HepG2 (cell line): ENCODE data around the gene KPNB1. TPM values are rescaled to one million over a fixed set of nuclear protein-coding genes. Genes with fewer than 3 reads are reported as not detected.

Experiments used
- CREB1 ChIP-seq, 2 experiments: fragments of 450-650 bp in 1 of 2; IDR thresholded peaks; 2 replicates each; pipeline ENCODE4 v1.6.1; 2016 to 2017; ENCODE audit warnings: control low read depth in 1 of 2, mild to moderate bottlenecking in 1 of 2, missing compliant biosample characterization in 1 of 2, missing genetic modification characterization in 1 of 2
- HDAC6 ChIP-seq: fragments of 200-600 bp; sonication (generic); IDR thresholded peaks from 2 replicates; pipeline ENCODE4 v1.7.0; 2017; ENCODE audit warnings: mild to moderate bottlenecking, antibody characterized with exemption, low read length, low read depth
- HNF1B ChIP-seq: sonication (generic); formaldehyde crosslinking; IDR thresholded peaks from 2 replicates; pipeline ENCODE4 v1.5.1; 2020; ENCODE audit warnings: mild to moderate bottlenecking, moderate library complexity, missing genetic modification reagents
- LCORL ChIP-seq, 2 experiments: fragments of 450-650 bp in 1 of 2; sonication (generic) in 1 of 2; formaldehyde crosslinking in 1 of 2; IDR thresholded peaks; 2 replicates each; pipeline versions ENCODE4 v1.5.0 to v1.6.1; 2017 to 2020; ENCODE audit warnings: antibody characterized with exemption in 1 of 2, missing genetic modification reagents in 1 of 2
- PHF8 ChIP-seq: sonication (generic); formaldehyde crosslinking; IDR thresholded peaks from 2 replicates; pipeline ENCODE4 v1.5.0; 2020; ENCODE audit warnings: missing genetic modification reagents
- RBM22 ChIP-seq: fragments of 200-400 bp; formaldehyde crosslinking; optimal IDR thresholded peaks from 2 replicates; pipeline ENCODE3; 2017; ENCODE audit warnings: mild to moderate bottlenecking, low read length, moderate library complexity
- REL ChIP-seq: sonication (generic); formaldehyde crosslinking; conservative IDR thresholded peaks from 2 replicates; pipeline ENCODE4 v1.8.0; 2022; ENCODE audit warnings: mild to moderate bottlenecking, missing genetic modification reagents, moderate library complexity
- REST ChIP-seq, 2 experiments: IDR thresholded peaks; 2 replicates each; pipeline ENCODE4 v1.6.1; 2011 to 2012; ENCODE audit warnings: low read length in 2 of 2, borderline replicate concordance in 1 of 2, low read depth in 1 of 2, mild to moderate bottlenecking in 1 of 2, moderate library complexity in 1 of 2
- SP4 ChIP-seq: sonication (generic); formaldehyde crosslinking; IDR thresholded peaks from 2 replicates; pipeline ENCODE4 v1.8.1; 2023; ENCODE audit warnings: mild to moderate bottlenecking, missing genetic modification reagents
- XRCC5 ChIP-seq: fragments of 200-400 bp; formaldehyde crosslinking; optimal IDR thresholded peaks from 2 replicates; pipeline ENCODE3; 2017; ENCODE audit warnings: mild to moderate bottlenecking, low read length
- ZC3H4 ChIP-seq: sonication (generic); formaldehyde crosslinking; IDR thresholded peaks from 2 replicates; pipeline ENCODE4 v1.4.0; 2020; ENCODE audit warnings: missing genetic modification reagents, borderline replicate concordance
- ZIK1 ChIP-seq: sonication (generic); formaldehyde crosslinking; IDR thresholded peaks from 2 replicates; pipeline ENCODE4 v1.5.0; 2020; ENCODE audit warnings: mild to moderate bottlenecking, low read depth, missing genetic modification reagents, borderline replicate concordance
- ZNF503 ChIP-seq: sonication (generic); formaldehyde crosslinking; IDR thresholded peaks from 2 replicates; pipeline ENCODE4 v1.4.0; 2020; ENCODE audit warnings: missing genetic modification reagents
- ZNF558 ChIP-seq: sonication (generic); formaldehyde crosslinking; IDR thresholded peaks from 2 replicates; pipeline ENCODE4 v1.9.0; 2022; ENCODE audit warnings: mild to moderate bottlenecking, missing genetic modification reagents, borderline replicate concordance
- ZNF563 ChIP-seq: sonication (generic); formaldehyde crosslinking; IDR thresholded peaks from 2 replicates; pipeline ENCODE4 v1.8.0; 2022; ENCODE audit warnings: mild to moderate bottlenecking, moderate library complexity, missing genetic modification reagents
- ZNF674 ChIP-seq: sonication (generic); formaldehyde crosslinking; IDR thresholded peaks from 2 replicates; pipeline ENCODE4 v1.5.0; 2020; ENCODE audit warnings: low read depth, mild to moderate bottlenecking, missing genetic modification reagents
- ZNF768 ChIP-seq: sonication (generic); formaldehyde crosslinking; IDR thresholded peaks from 2 replicates; pipeline ENCODE4 v1.4.0; 2020; ENCODE audit warnings: missing genetic modification reagents
- ZNF782 ChIP-seq: sonication (generic); formaldehyde crosslinking; IDR thresholded peaks from 2 replicates; pipeline ENCODE4 v1.4.0; 2020; ENCODE audit warnings: missing genetic modification reagents, mild to moderate bottlenecking, borderline replicate concordance
- ZSCAN20 ChIP-seq: sonication (generic); formaldehyde crosslinking; IDR thresholded peaks from 2 replicates; pipeline ENCODE4 v1.4.0; 2020; ENCODE audit warnings: missing genetic modification reagents, mild to moderate bottlenecking, borderline replicate concordance
- polyA plus RNA-seq, 8 experiments: library from polyadenylated mRNA; depleted of rRNA in 3 of 8; stranded (reverse) in 7 of 8; unstranded in 1 of 8; fragments of >200 nt; fragmentation: Illumina TruSeq in 4 of 8; extraction: Trizol in 4 of 8; gene quantifications; 2 replicates each; pipeline versions ENCODE4 v1.2.1 to v1.2.3, GENCODE V29; 2011 to 2016; ENCODE audit warnings: low read depth in 4 of 8, missing spikeins in 1 of 8, mixed read lengths in 1 of 8; ENCODE audit not compliant: insufficient read depth in 1 of 8
- total RNA-seq, 5 experiments: library from RNA; depleted of rRNA; stranded (reverse); fragments of >200 nt; fragmentation: Illumina TruSeq; extraction: Trizol; gene quantifications; 2 replicates each; pipeline ENCODE4 v1.2.3, GENCODE V29; 2016; ENCODE audit warnings: low read depth in 1 of 5

KPNB1 gene
- total and polyA plus RNA-seq, 2 of the 13 experiments (the other 11 are each of a cell fraction or from before 2014, with no cell fraction given) = 164 to 424 TPM

- TF ChIP-seq LCORL (IDR thresholded peaks at IDR 0.05) = no peak
- TF ChIP-seq LCORL (CRISPR knock-in tag; IDR thresholded peaks at IDR 0.05) = 0 out of 2 replicates have a peak, but pooled peaks have one; percentile 51
- TF ChIP-seq XRCC5 = peak; percentile 23
- TF ChIP-seq CREB1 (IDR thresholded peaks at IDR 0.05) = no peak
- TF ChIP-seq CREB1 (CRISPR knock-in tag; IDR thresholded peaks at IDR 0.05) = no peak
- TF ChIP-seq ZNF782 (CRISPR knock-in tag) = 0 out of 2 replicates have a peak, but pooled peaks have one; percentile 13
- no peak for TF ChIP-seq ZNF558 (CRISPR knock-in tag)
- TF ChIP-seq PHF8 (CRISPR knock-in tag) = peak; percentile 60
- no peak for TF ChIP-seq ZNF674 (CRISPR knock-in tag)
- TF ChIP-seq ZNF503 (CRISPR knock-in tag) = no peak
- no peak for TF ChIP-seq ZSCAN20
- TF ChIP-seq RBM22 = no peak
- TF ChIP-seq ZNF768 (CRISPR knock-in tag) = peak; percentile 80
- TF ChIP-seq SP4 (CRISPR knock-in tag) = no peak
- no peak for TF ChIP-seq REL (CRISPR knock-in tag)
- no peak for TF ChIP-seq REST (IDR thresholded peaks at IDR 0.05; ENCODE audit: borderline replicate concordance in 1 of 2, low read depth in 1 of 2, low read length in 2 of 2)
- TF ChIP-seq HDAC6 = no peak
- TF ChIP-seq ZNF563 (CRISPR knock-in tag) = peak; percentile 28; the same call in 1 of the 2 replicates
- TF ChIP-seq HNF1B (CRISPR knock-in tag) = no peak
- no peak for TF ChIP-seq ZIK1 (CRISPR knock-in tag)
- no peak for TF ChIP-seq ZC3H4 (CRISPR knock-in tag)
Observed at GRCh38 chr17:47693731-47694580, 44.2 kb downstream of the KPNB1 start, which contains the start of gene TBKBP1 (continued).
